Left ventricle myocardium superior (tissue), 1 donor: ENCODE data around the gene SAA4. TPM values are rescaled to one million over a fixed set of nuclear protein-coding genes. Genes with fewer than 3 reads are reported as not detected.
"Not testable (repeated sequence)": the region's sequence is repeated elsewhere in the genome, so short reads cannot be mapped to it uniquely, and the experiment has no call there.

Source experiments
- ATAC-seq: fragments of 200-7000 bp; cut with Tn5 transposase; one replicate; pipeline ENCODE4 v1.9.1; 2020; ENCODE audit warnings: mild to moderate bottlenecking, moderate library complexity
- DNase-seq: peaks from one replicate; pipeline ENCODE4 v3.0.0-alpha.2; 2020
- intact Hi-C: fragments of 100-400 bp; cut with micrococcal nuclease; formaldehyde crosslinking; loops from one replicate; pipeline ENCODE4 v1.11.0; 2022
- total RNA-seq: library from RNA; stranded (reverse); fragmentation: NEBNext Ultra II Directional; extraction: Animal tissue kit (Norgen Biotek cat#: 25700); gene quantifications from one replicate; pipeline ENCODE4 v1.2.1, GENCODE V29; 2021
- donor health status: DM: no; HTN: yes; CAD: no; lungs with severe emphysema.

Gene SAA4
- total RNA-seq, 1 donor from 2014 or later = not detected

DNA sequence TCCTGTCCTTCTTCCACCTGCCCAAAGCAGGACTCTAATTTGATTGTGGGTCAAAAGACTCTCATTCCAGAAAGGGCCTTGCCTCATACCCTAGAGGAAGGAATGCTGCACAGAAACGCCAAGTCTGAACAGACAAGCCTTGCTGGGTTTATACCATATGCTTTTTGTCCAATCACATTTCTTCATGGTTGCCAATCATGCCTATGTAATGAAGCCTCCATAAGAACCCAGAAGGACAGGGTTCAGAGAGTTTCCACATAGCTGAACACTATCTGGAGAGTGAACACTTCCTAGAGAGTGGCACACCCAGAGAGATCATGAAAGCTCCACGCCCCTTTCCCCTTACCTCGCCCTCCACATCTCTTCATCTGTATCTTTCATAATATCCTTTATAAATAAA is 16.6 kb upstream of the SAA4 start:
- no peak for ATAC-seq
- DNase-seq = no peak
- intact Hi-C loops = no loop called here

DNA sequence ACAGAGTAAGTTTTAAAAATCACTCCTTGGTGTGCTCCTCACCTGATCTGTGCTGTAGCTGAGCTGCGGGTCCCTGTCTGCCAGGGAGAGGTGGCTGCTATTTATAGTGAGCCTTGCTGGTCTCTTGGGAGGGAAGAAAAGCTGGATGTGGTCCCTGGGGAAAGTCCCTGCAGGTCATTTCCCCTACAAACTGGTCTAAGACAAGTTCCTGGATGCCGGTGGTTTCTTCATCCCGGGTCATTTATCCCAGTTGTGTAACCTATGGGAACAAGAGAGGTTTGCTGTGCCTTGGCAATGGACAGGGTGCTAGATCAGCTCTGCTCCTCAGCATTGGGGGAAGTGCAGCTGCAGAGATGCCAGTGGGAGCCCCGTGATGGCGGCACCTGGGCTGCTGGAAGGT is 12.0 kb upstream of the SAA4 start, which contains the start of gene SAA2:
Gene SAA2, minus strand, starts transcription at position 108 of the 400 bp plus-strand sequence. CDS start 657 bp downstream, outside the sequence.
- DNase-seq (no peak), ATAC-seq (no peak)
- intact Hi-C loops = no loop called here

DNA sequence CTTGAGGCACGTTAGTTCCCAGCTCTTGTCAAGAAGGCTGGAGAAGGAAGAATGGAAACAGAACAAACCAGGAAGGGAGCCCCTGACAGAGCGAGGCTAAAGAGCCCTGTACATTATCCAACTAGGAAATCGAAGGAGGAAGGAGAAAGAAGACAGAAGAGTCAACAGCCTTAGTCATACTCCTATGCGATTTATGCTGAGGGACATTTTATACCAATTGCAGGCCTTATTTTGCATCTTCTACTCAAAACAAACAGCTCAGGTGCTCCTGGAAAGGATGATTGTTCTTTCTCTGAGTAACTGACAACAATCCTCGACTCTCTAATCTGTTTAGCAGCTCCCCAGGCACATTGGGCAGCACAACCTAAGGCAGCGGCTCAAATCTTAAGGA is 10.6 kb upstream of the SAA4 start:
- DNase-seq, ATAC-seq, intact Hi-C loops: not testable (repeated sequence)

DNA sequence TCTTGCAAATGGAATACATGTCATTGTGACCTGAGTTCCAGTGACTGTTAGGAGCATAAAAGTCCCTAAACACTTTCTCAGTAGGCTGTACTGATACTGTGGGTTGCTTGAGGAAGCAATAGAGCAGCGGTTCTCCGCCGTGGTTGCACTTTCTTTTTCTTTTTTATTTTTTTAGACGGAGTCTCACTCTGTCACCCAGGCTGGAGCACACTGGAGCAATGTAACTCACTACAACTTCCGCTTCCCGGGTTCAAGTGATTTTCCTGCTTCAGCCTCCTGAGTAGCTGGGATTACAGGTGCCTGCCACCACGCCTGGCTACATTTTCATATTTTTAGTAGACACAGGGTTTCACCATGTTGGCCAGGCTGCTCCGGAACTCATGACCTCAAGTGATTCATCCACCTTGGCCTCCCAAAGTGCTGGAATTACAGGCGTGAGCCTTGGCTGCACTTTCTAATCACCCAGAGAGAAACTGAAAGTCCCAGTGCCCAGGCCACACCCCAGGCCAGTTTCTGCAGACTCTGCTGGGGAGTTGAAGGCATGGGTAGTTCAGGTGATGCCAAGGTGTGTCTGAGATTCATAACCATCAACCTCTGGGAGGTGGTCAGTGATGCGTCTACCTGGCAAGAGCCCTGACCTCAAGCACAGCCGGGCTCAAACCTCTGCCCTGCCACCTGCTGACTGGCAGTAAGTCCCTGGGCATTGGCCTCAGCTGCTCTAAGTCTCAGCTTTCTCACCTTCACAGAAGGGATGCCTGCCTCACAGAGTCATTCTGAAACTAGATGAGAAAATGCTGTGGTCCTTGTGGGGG is 10.0 kb upstream of the SAA4 start:
- intact Hi-C loops, ATAC-seq, DNase-seq: not testable (repeated sequence)

DNA sequence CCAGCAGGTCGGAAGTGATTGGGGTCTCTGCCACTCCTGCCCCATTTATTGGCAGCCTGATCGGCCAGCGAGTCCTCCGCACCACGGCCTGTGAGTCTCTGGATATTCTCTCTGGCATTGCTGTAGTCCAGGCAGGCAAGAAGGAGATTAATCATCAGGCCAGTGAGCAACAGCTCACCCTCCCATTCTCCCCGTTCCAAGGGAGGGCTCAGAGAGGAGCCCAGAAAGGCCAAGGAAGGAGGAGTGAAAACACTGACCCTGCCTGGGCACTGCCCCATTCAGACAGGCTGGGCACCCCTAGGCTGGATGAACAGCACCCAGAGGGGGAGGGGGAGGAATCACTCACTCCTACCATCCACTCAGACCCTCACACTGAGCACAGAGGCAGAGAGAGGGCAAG is 8.8 kb upstream of the SAA4 start:
- no peak for DNase-seq
- no peak for ATAC-seq
- intact Hi-C loops = no loop called here

DNA sequence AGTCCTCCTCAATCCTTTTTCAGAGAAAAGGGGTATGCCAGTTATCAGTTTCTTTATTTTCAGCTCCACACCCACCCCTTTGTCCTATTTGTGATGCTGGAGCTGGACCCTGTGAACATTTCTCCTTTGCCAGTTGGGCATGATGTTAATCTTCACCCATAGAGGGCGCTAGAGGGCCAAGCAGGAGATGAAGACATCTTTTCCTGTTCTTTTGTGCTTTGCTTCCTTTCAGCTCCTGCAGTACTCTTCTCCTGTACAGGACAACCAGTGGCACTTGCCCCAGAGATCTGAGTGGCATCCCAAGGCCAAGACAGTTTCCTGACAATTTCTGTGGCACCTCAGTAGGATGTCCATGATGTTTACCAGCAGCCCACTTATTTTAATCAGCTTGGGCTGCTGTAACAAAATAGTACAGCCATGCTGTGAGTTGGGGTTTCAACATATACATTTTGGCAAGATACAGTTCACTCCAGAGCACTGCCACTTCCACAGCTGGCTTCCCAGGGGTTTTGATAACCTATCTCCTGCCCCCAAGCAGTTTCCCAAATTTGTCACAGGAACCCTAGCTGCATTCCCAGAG is 7.3 kb upstream of the SAA4 start:
- ATAC-seq = no peak
- intact Hi-C loops = no loop called here
- DNase-seq = no peak

DNA sequence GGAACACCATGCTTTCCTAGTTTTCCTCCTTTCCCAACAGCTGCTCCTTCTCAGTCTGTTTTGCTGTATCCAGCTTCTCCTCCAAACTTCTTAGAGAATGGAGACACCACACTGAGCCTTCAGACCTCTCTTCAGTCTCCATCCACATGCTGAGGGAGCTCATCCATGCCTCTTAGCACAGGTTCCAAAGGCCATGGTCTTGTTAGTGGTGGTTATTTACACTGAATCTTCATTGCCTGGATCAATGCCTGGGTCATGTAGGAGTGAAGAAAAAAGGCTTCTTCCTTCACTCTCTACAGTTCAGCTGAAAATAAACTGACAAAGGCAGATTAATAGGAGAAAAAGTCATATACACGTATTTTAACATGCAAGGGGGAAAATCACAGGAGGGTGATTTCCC is 3.1 kb upstream of the SAA4 start:
- intact Hi-C loops = no loop called here
- no peak for DNase-seq

DNA sequence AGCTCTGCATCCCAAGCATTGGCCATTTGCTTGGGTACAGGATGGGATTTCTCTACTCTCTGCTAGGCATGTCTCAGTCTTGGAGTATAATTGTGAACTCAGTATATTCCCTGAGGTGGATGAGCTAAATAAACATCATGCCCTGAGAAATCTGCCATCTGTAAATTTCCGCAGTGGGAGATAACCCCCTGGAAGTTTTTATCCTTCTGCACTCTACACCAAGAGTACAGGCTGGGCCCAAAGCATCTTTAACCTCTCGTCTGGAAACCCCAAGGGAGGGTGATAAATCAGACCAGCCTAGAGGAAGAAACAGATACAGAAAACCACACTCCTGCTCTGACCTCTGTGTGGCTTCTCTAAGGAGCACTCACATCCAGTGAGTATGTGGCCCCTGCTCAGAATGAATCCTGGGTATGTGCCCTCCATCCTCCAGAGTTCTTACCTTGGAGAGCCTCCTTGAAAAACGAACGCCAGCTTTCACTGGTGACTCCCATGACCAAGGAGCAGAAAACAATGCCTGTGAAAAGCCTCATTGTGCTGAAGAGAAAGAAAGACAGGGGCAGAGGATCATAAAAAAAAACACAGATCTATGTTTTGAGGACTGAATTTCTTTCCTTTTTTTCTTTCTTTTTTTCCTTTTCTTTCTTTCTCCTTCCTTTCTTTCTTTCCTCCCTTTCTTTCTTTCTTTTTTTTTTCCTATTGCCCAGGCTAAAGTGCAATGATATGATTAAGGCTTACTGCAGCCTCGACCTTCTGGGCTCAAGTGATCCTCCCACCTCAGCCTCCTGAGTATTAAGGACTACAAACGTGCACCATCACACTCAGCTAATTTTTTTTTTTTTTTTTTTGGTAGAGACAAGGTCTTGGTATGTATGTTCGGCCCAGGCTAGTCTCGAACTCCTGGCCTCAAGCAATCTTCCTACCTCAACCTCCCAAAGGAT is 938 bp downstream of the SAA4 start:
- intact Hi-C loops = no loop called here
- no peak for ATAC-seq
- DNase-seq = no peak

More for the DNA sequence above, 3.1 kb upstream of the SAA4 start:
- ATAC-seq = no peak

DNA sequence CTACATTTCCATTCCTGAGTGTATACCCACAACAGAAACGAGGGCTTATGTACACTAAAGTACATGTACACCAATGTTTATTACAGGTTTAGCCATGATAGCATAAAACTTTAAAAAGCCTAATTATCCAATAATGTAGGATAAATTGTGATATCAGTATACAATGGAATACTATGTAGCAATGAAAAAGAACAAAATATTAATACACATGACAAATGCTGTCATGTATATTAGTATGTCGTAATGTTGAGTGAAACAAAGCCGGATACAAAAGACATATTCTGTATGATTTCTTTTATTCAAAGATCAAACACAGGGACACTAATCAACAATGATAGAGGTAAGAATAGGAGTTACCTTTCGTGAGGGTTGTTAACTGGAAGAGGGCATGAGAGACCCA is 2.7 kb downstream of the SAA4 start:
- DNase-seq (no peak), ATAC-seq (no peak)
- intact Hi-C loops = no loop called here

DNA sequence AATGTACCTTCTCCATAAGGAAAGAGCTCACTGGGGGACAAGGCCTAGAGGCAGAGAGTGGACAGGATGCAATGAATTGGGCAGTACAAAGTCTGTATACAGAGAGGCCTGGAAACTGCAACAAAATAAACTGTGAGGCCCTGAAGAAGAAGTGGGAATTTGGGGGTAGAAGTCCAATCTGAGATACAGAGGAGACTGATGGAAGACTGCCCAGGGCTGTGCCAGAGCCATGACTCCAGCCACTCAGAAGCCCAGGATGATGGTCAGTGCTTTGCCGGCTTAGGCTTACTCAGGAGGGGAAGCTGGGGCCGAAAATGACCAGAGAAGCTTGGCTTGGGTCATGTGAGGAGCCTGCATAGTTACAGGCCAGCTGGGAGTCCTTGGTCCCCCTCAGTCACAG is 5.7 kb downstream of the SAA4 start:
- DNase-seq = no peak
- no peak for ATAC-seq
- intact Hi-C loops = no loop called here

DNA sequence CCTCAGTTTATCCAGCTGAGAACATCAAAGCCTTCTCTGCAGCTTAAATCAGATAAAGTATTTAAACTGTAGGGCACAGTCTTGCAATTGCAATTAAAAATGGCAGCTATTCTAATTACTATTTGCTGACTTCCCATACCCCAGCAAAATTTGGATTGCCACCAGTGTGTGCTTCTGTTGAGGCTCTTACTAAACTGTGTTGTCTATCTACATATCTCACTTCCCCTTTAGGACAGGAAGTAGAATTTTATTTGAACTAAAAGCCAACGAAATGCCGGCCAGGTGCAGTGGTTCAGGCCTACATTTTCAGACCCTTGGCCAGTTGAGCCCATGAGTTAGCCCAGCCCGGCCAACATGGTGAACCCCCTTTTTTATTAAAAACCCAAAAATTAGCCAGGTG is 7.1 kb downstream of the SAA4 start:
- intact Hi-C loops = no loop called here
- DNase-seq (no peak), ATAC-seq (no peak)

DNA sequence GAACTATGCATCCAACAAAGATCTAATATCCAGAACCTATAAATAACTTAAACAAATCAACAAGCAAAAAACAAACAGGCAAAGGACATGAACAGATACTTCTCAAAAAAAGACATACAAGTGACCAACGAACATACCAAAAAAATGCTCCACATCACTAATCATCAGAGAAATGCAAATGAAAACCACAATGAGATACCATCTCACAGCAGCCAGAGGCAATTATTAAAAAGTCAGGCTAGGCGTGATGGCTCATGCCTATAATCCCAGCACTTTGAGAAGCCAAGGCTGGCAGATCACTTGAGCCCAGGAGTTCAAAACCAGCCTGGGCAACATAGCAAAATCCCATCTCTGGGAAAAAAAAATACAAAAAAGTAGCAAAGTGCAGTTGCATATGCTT is 10.7 kb downstream of the SAA4 start:
- intact Hi-C loops = no loop called here
- ATAC-seq (no peak), DNase-seq (no peak)

DNA sequence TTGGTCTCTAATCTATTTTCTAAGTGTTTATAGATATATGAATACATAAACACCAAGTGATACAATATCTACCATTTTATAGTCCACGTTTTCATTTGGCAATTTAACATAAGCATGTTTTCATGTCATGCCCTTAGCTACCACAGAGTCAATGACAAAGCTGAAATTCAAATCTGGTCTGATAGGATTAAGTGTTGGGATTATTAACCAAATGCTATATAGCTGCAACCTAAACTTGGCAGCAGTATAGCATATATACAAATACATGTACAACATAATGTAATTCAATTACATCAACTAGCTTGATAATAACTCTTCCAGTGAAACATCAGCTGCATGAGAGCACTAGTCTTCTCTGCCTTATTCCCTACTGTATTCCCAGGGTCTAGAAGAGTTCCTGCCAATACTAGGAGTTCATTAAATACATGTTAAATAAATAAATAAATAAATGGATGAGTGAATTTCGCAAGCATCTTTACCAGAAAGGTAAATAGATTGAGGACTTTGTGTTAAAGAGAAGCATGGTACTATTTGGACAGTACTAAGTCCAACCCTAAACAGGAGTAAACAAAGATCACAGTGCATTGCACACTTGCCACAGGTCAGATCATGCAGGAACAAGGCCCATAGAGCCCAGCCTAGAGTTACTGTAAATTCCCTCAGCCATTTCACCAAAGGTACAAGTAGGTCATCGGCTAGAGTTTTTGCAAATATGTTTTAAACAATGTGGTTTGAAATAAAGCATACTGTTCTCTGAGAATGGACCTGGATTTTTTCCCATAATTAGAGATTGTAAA is 12.8 kb downstream of the SAA4 start:
- DNase-seq (no peak), ATAC-seq (no peak)
- intact Hi-C loops = no loop called here

DNA sequence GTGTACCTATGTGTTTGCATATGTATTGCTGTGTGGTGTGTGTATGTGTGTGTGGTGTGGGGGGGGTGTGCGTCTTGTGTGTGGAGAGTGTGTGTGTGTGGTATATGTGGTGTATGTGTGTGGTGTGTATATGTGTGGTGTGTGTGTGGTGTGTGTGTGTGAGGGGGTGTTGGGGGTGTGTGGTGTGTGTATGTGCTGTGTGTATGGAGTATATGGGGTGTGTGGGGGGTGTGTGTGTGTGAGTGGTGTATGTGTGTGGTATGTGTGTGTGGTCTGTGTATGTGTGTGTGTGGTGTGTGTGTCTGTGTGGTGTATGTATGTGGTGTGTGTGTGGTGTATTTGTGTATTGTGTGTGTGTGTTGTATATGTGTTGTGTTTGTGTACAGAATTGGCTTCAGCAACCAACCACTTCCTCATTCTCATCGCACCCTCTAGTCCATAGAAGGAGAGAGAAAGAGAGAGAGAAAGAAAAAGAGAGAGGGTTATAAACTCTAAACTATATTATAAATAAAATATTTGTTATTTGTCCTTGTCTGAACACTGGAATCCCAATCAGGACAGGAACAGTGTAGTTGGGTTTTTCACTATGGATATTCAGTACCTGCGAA is 13.7 kb downstream of the SAA4 start:
- no peak for DNase-seq
- ATAC-seq = no peak
- intact Hi-C loops = no loop called here

DNA sequence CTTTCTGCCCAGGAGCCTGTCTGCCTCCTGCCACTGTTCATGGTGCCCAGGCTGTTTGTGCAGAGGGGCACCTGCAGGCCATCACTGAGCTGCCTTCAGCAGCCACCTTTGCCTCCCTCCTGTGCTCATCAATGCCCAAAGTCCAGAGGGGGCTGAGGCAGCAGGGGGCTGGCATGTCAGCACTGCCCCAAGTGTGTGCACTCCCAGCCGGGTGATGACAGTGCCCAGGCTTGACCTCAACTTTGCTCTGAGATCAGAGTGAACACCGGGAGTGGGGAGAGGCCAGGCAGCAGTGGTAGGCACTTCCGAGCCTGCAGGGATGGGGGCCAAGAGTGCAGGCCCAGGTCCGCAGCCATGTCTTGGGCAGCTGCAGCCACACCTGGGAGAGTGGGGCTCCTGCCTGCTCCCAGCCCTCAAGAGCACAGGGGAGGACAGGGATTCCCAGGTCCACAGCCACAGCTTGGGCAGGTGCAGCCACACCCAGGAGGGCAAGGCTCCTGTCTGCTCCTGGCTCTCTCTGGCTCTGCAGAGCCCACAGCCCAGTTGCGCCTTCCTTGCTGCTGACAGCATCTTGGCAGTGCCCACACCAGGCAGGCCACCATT is 15.2 kb downstream of the SAA4 start:
- DNase-seq (no peak), ATAC-seq (no peak)
- intact Hi-C loops = no loop called here

DNA sequence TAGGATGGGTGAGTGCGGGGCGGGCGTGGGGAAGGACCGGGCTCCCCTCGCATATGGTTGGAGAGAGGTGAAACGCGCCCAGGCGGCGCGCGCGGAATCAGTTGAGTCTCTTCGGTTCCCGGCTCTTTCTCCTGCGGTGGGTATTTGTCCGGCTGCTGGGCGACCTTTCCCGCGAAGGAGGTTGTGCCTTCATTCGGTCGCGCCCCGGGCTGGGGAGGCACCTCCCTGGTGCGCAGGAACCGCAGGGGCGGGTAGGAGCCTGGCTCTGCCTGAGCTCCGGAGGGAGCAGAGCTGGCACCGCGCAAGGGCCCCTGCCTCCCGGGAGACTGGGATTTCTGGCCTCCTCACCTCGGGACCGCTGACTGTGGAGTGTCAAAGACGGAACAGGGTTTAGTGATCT is 27.5 kb downstream of the SAA4 start:
- DNase-seq (no peak), ATAC-seq (no peak)
- intact Hi-C loops = no loop called here

DNA sequence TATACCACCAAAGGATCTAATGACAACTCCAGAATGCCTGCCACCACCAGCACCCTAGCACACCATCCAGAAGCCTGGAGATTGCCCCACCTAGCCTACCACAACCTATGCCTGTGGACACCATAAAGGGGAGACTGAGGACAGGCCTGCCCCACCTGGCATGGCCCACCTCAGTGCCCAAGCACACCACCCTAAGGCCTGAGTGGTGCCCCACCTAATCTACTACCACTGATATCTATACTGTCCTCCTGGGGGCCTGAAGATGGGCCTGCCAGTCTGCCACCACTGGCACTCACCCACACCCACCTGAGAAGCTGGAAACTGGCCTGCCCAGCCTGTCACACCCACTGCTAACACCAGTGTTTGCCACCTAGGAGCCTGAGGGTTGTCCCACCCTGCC is 31.8 kb downstream of the SAA4 start:
- ATAC-seq = no peak
- no peak for DNase-seq
- intact Hi-C loops = no loop called here

DNA sequence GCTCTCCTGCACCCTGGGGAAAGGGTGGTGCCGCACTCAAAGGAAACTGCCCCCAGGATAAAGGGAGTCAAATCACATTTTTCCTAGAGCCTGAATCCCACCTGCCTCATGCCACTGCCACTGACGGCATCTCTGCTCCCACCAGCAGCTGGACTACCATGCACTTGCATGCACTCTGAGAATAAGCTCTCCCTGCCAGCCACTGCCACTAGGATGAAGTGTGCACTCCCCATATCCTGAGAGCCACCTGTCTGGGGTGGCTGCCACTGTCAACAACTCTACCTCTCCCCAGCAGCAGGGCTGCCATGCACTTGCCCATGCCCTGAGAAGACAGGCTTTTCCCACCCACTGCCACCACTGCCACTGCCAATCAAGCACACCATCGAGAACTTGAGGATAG is 32.4 kb downstream of the SAA4 start:
- ATAC-seq = no peak
- intact Hi-C loops = no loop called here

More for the DNA sequence above, 32.4 kb downstream of the SAA4 start:
- DNase-seq = no peak
